Right atrium auricular region (tissue), 2 donors: ENCODE measurements around the gene HLA-E. TPM values are rescaled to one million over a fixed set of nuclear protein-coding genes. Genes with fewer than 3 reads are reported as not detected.
"Not testable (repeated sequence)": the region's sequence is repeated elsewhere in the genome, so short reads cannot be mapped to it uniquely, and the experiment has no call there.

Experiments used
- DNase-seq: peaks from one replicate; pipeline ENCODE4 v3.0.0-alpha.2; 2019; ENCODE audit warnings: low spot score
- H3K27ac ChIP-seq, 2 donors: fragments of 200-600 bp; sonication (generic); 1 replicate in 1 of 2; 2 replicates in 1 of 2; pipeline ENCODE4 v1.5.1; 2016 to 2019
- H3K27me3 ChIP-seq, 2 donors: fragments of 200-600 bp; sonication (generic); one replicate each; pipeline versions ENCODE4 v1.5.1 to v1.6.0; 2017 to 2019
- H3K36me3 ChIP-seq: fragments of 200-600 bp; sonication (generic); one replicate; pipeline ENCODE4 v1.5.1; 2016
- H3K4me1 ChIP-seq, 2 donors: fragments of 200-600 bp; sonication (generic); one replicate each; pipeline versions ENCODE4 v1.5.1 to v1.6.0; 2017 to 2019
- H3K4me3 ChIP-seq, 2 donors: fragments of 200-600 bp; sonication (generic); 1 replicate in 1 of 2; 2 replicates in 1 of 2; pipeline ENCODE4 v1.5.1; 2017 to 2019; ENCODE audit warnings: mild to moderate bottlenecking in 1 of 2, moderate library complexity in 1 of 2
- H3K9me3 ChIP-seq, 2 donors: fragments of 200-600 bp; sonication (generic); one replicate each; pipeline ENCODE4 v1.5.1; 2019
- CTCF ChIP-seq, 2 donors: fragments of 200-600 bp; sonication (generic); IDR thresholded peaks; one replicate each; pipeline ENCODE4 v1.5.1; 2019; ENCODE audit warnings: antibody characterized with exemption in 2 of 2
- total RNA-seq, 2 donors: library from RNA; depleted of rRNA; stranded (reverse); fragments of >200 nt; gene quantifications; one replicate each; pipeline ENCODE4 v1.1.0, GENCODE V29; 2016

The HLA-E gene
- total RNA-seq, 2 donors from 2014 or later, result 216 to 400 TPM

DNA sequence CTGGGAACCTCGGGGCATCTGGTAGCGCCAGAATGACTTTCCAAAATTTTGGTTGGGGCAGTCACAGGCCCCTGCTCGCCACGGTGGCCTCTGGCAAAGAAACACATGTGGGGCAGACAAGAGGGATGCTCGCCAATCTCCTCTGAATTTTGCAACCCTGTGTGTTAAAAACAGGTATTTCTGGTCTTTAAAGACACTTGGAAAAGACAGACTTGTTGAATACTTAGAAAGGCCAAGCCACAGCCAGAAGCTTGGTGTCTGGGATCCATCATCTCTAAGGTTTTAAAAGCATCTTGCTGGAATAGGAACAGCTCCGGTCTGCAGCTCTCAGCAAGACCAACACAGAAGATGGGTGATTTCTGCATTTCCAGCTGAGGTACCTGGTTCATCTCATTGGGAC lies 31.2 kb downstream of the HLA-E start:
- H3K36me3 ChIP-seq, result no peaks in the 10 kb centered on the region
- H3K4me1 ChIP-seq, result peaks cover 0 to 3% of the 10 kb centered on the region in 2 donors
- no peaks in the 10 kb centered on the region for H3K9me3 ChIP-seq
- H3K27ac ChIP-seq, result peak overlapping the region in 1 of 2 donors; percentile 43
- no peak for DNase-seq
- no peak for TF ChIP-seq CTCF (IDR thresholded peaks at IDR 0.05)
- H3K4me3 ChIP-seq, result no peak overlapping the region
- no peaks in the 10 kb centered on the region for H3K27me3 ChIP-seq

GRCh38 chr6:30521082-30521481 lies 31.8 kb downstream of the HLA-E start:
- peak overlapping the region in 1 of 2 donors; percentile 43 for H3K27ac ChIP-seq
- not testable (repeated sequence) for H3K9me3 ChIP-seq, H3K36me3 ChIP-seq, H3K4me3 ChIP-seq, H3K4me1 ChIP-seq, H3K27me3 ChIP-seq, DNase-seq

GRCh38 chr6:30521952-30522351 lies 32.6 kb downstream of the HLA-E start:
- H3K27ac ChIP-seq, H3K27me3 ChIP-seq, H3K36me3 ChIP-seq, H3K9me3 ChIP-seq, H3K4me3 ChIP-seq, H3K4me1 ChIP-seq, DNase-seq: not testable (repeated sequence)

- H3K4me1 ChIP-seq, H3K4me3 ChIP-seq, H3K27me3 ChIP-seq, H3K9me3 ChIP-seq, DNase-seq, H3K36me3 ChIP-seq, H3K27ac ChIP-seq: not testable (repeated sequence)
Measured at GRCh38 chr6:30526444-30526843, 37.1 kb downstream of the HLA-E start.

DNA sequence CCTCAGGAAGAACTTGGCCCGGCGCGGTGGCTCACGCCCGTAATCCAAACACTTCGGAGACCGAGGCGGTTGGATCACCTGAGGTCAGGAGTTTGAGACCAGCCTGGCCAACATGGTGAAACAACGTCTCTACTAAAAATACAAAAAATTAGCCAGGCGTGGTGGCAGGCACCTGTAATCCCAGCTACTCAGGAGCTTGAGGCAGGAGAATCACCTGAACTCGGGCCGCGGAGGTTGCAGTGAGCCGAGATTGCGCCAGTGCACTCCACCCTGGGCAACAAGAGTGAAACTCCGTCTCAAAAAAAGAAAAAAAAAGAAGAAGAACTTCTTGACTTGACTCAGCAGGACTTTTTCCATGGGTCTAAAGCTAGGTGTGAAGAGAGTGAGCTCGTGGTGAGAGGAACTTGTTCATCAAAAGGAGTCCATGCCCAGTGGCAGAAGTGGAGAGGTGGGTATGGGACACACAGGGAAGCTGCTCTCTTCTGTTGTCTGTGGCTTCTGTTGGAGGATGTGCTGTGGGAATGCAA lies 40.1 kb downstream of the HLA-E start:
- H3K4me3 ChIP-seq, DNase-seq, H3K9me3 ChIP-seq, H3K27ac ChIP-seq, H3K36me3 ChIP-seq, H3K4me1 ChIP-seq, H3K27me3 ChIP-seq: not testable (repeated sequence)

DNA sequence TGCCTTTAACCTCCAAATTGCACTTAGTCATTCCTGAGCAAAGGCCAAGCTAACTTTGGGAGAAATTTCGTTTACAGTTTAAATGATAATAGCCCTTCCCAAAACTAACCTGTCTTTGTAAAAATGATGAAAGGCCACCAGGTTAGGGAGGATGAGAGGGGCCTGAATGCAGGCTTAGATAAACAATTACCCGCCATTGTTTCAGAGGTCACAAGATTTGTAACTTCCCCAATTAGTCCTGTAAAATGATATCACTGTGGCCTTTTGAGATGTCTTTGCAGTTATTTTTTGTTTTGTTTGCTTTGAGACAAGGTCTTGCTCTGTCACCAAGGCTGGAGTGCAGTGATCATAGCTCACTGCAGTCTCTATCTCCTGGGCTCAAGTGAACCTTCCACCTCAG lies 40.7 kb downstream of the HLA-E start:
- no peak for TF ChIP-seq CTCF (IDR thresholded peaks at IDR 0.05)
- Histone ChIP-seq H3K27me3 (no peaks in the 10 kb centered on the region), H3K4me3 (no peak overlapping the region), H3K27ac (no peak overlapping the region), H3K9me3 (no peaks in the 10 kb centered on the region), H3K4me1 (peaks cover 0 to 4% of the 10 kb centered on the region in 2 donors), H3K36me3 (no peaks in the 10 kb centered on the region)
- DNase-seq, result no peak

- Histone ChIP-seq H3K36me3 (no peaks in the 10 kb centered on the region), H3K27me3 (no peaks in the 10 kb centered on the region), H3K27ac (no peak overlapping the region), H3K9me3 (no peaks in the 10 kb centered on the region), H3K4me1 (peaks cover 0 to 4% of the 10 kb centered on the region in 2 donors), H3K4me3 (no peak overlapping the region)
- DNase-seq, result no peak
- no peak for TF ChIP-seq CTCF (IDR thresholded peaks at IDR 0.05)
Measured at GRCh38 chr6:30533460-30534294, 44.4 kb downstream of the HLA-E start.

DNA sequence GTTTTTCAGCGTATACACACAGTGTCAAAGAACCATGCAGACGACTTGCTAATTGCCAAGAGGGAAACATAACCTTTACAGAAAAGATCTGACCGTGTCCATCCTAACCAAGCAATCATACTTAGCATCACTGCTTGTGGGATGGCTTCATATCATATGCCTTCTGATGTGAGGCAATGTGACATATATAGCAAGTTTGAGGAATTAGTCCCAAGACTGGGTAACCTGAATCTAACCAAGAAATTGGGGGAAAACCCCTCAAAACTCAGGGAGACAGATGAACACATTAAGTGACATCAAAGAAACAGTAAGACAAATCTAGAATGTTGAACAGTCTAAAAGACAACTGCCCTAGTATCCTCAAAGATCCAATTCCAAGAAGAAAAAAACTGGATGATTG lies 48.6 kb downstream of the HLA-E start:
- Histone ChIP-seq H3K9me3 (no peaks in the 10 kb centered on the region), H3K27me3 (no peaks in the 10 kb centered on the region), H3K4me1 (peaks cover 0 to 6% of the 10 kb centered on the region in 2 donors), H3K27ac (no peak overlapping the region), H3K36me3 (no peaks in the 10 kb centered on the region), H3K4me3 (no peak overlapping the region)
- no peak for TF ChIP-seq CTCF (IDR thresholded peaks at IDR 0.05)
- DNase-seq, result no peak
